NCI-H2196 (cell line): ENCODE measurements around the gene KY.

ENCODE experiments used
- DNase-seq: peaks from one replicate; lab custom pipeline; 2025; ENCODE audit not compliant: unreplicated experiment; lab: John Stamatoyannopoulos, UW

KY gene

GRCh38 chr3:134559591-134559990 is 91.2 kb downstream of the KY start:
- DNase-seq: no peak
